ENCODE data around the gene SMYD3.

Gene SMYD3

GRCh38 chr1:245860657-245861544, 646.2 kb downstream of the SMYD3 start:
- peak in 2 of 4 experiments; percentile 5 to 27 for DNase-seq

GRCh38 chr1:245859493-245860114, 647.5 kb downstream of the SMYD3 start:
- DNase-seq = peak in 1 of 4 experiments; percentile 16

GRCh38 chr1:245858722-245859492, 648.2 kb downstream of the SMYD3 start:
- DNase-seq = no peak

GRCh38 chr1:245858022-245858721, 648.9 kb downstream of the SMYD3 start:
- DNase-seq = no peak

- DNase-seq = no peak
These were observed 650.0 kb downstream of the SMYD3 start for GRCh38 chr1:245856944-245857531.

GRCh38 chr1:245855846-245856730, 651.0 kb downstream of the SMYD3 start:
- no peak for DNase-seq

GRCh38 chr1:245853291-245853690, 653.8 kb downstream of the SMYD3 start:
- no peak for DNase-seq

- DNase-seq = no peak
These were observed 664.0 kb downstream of the SMYD3 start for GRCh38 chr1:245843101-245843500.

GRCh38 chr1:245842106-245842505, 665.0 kb downstream of the SMYD3 start:
- no peak for DNase-seq

- DNase-seq = no peak
These were observed 666.1 kb downstream of the SMYD3 start for GRCh38 chr1:245840971-245841370.

GRCh38 chr1:245837718-245838117, 669.4 kb downstream of the SMYD3 start:
- no peak for DNase-seq

GRCh38 chr1:245835386-245835785, 671.7 kb downstream of the SMYD3 start:
- no peak for DNase-seq

- no peak for DNase-seq
These were observed 673.1 kb downstream of the SMYD3 start for GRCh38 chr1:245834002-245834401.

GRCh38 chr1:245832771-245833527, 674.1 kb downstream of the SMYD3 start:
- no peak for DNase-seq

- no peak for DNase-seq
These were observed 675.6 kb downstream of the SMYD3 start for GRCh38 chr1:245831518-245831917.

- no peak for DNase-seq
These were observed 677.3 kb downstream of the SMYD3 start for GRCh38 chr1:245829826-245830225.

- no peak for DNase-seq
These were observed 677.9 kb downstream of the SMYD3 start for GRCh38 chr1:245829194-245829593.

- no peak for DNase-seq
These were observed 679.8 kb downstream of the SMYD3 start for GRCh38 chr1:245827301-245827700.

GRCh38 chr1:245825128-245825901, 681.8 kb downstream of the SMYD3 start:
- no peak for DNase-seq
